Body of pancreas (tissue), 4 donors: ENCODE data around the gene FAM229A. TPM values are rescaled to one million over a fixed set of nuclear protein-coding genes. Genes with fewer than 3 reads are reported as not detected.

ENCODE experiments used
- ATAC-seq: fragments of 150-250 bp; one replicate; pipeline ENCODE4 v1.9.1; 2016
- DNase-seq, 4 donors: peaks; one replicate each; pipeline ENCODE4 v3.0.0-alpha.2; 2019
- H3K27ac ChIP-seq, 4 donors: fragments of 200-600 bp; sonication (generic); 1 replicate in 3 of 4; 2 replicates in 1 of 4; pipeline versions ENCODE4 v1.5.1 to v1.6.1; 2016 to 2019; ENCODE audit warnings: mild to moderate bottlenecking in 1 of 4, mixed read lengths in 1 of 4, moderate library complexity in 1 of 4
- H3K27me3 ChIP-seq, 2 donors: fragments of 200-600 bp; sonication (generic); one replicate each; pipeline ENCODE4 v1.6.0; 2016; ENCODE audit warnings: mild to moderate bottlenecking in 1 of 2
- H3K36me3 ChIP-seq, 2 donors: fragments of 200-600 bp; sonication (generic); replicated peaks in 1 of 2; 2 replicates each; pipeline ENCODE4 v1.5.1; 2016; ENCODE audit warnings: low read depth in 2 of 2; ENCODE audit not compliant: insufficient read depth in 1 of 2
- H3K4me1 ChIP-seq: fragments of 200-600 bp; sonication (generic); one replicate; pipeline ENCODE4 v1.6.0; 2016
- H3K4me3 ChIP-seq, 2 donors: fragments of 200-600 bp; sonication (generic); 1 replicate in 1 of 2; 2 replicates in 1 of 2; pipeline ENCODE4 v1.5.1; 2016 to 2019
- H3K9me3 ChIP-seq, 3 donors: fragments of 200-600 bp; sonication (generic); 1 replicate in 2 of 3; 2 replicates in 1 of 3; pipeline ENCODE4 v1.5.1; 2016
- POLR2A ChIP-seq, 3 donors: fragments of 450-650 bp; IDR thresholded peaks; one replicate each; pipeline ENCODE4 v1.6.1; 2016; ENCODE audit warnings: antibody characterized with exemption in 3 of 3, mild to moderate bottlenecking in 2 of 3
- WGBS, 2 donors: methylation state at CpG; one replicate each; pipeline ENCODE4 v1.1.5; 2017; 5-methylcytosine and 5-hydroxymethylcytosine counted together
- intact Hi-C: fragments of 100-400 bp; cut with DNase I; formaldehyde crosslinking; loops from one replicate; pipeline ENCODE4 v1.15.1; 2023
- total RNA-seq, 2 donors: library from RNA; depleted of rRNA; stranded (reverse); fragments of >200 nt; gene quantifications; one replicate each; pipeline ENCODE4 v1.1.0, GENCODE V29; 2016
- TF ChIP-seq, protein P1 (sequence below), 7 experiments: fragments of 450-650 bp in 4 of 7; fragments of 200-600 bp in 3 of 7; sonication (generic) in 3 of 7; IDR thresholded peaks; one replicate each; pipeline ENCODE4 v1.5.1; 2016 to 2019; ENCODE audit warnings: antibody characterized with exemption in 7 of 7

The FAM229A gene
- total RNA-seq, 2 donors from 2014 or later, result 3.6 to 15.6 TPM

DNA sequence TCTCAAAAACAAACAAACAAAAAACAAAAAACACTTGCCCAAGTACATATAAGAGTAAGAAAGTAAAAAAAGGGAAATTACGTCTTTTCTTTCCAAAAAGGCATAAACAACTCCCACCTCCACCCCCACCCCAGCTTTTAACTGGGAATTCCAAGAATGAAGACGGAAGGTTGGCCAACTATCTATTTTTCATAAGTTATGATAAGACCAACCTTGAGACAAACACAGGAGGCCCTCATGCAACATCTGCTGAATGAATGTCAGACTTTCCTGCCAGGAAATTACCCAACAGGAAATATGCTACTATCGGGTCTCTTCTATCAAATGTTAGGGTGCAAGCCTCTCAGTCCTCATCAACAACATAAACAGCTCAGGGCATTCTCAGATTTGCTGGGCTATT lies 30.0 kb upstream of the FAM229A start:
- no peak for ATAC-seq
- no peaks in the 10 kb centered on the region for H3K27me3 ChIP-seq
- TF ChIP-seq POLR2A (IDR thresholded peaks at IDR 0.05), result no peak
- TF ChIP-seq, protein P1, sequence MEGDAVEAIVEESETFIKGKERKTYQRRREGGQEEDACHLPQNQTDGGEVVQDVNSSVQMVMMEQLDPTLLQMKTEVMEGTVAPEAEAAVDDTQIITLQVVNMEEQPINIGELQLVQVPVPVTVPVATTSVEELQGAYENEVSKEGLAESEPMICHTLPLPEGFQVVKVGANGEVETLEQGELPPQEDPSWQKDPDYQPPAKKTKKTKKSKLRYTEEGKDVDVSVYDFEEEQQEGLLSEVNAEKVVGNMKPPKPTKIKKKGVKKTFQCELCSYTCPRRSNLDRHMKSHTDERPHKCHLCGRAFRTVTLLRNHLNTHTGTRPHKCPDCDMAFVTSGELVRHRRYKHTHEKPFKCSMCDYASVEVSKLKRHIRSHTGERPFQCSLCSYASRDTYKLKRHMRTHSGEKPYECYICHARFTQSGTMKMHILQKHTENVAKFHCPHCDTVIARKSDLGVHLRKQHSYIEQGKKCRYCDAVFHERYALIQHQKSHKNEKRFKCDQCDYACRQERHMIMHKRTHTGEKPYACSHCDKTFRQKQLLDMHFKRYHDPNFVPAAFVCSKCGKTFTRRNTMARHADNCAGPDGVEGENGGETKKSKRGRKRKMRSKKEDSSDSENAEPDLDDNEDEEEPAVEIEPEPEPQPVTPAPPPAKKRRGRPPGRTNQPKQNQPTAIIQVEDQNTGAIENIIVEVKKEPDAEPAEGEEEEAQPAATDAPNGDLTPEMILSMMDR (IDR thresholded peaks at IDR 0.05), result no peak
- intact Hi-C loops, result no loop called here
- H3K27ac ChIP-seq, result no peak overlapping the region
- peaks cover 0 to 11% of the 10 kb centered on the region in 2 donors for H3K36me3 ChIP-seq
- no peak overlapping the region for H3K4me3 ChIP-seq
- no peak for DNase-seq
- H3K4me1 ChIP-seq, result peaks cover 29% of the 10 kb centered on the region
- 43 to 47% methylated on average over 3 of the region's 3 CpGs for WGBS, 2 donors
- no peaks in the 10 kb centered on the region for H3K9me3 ChIP-seq

DNA sequence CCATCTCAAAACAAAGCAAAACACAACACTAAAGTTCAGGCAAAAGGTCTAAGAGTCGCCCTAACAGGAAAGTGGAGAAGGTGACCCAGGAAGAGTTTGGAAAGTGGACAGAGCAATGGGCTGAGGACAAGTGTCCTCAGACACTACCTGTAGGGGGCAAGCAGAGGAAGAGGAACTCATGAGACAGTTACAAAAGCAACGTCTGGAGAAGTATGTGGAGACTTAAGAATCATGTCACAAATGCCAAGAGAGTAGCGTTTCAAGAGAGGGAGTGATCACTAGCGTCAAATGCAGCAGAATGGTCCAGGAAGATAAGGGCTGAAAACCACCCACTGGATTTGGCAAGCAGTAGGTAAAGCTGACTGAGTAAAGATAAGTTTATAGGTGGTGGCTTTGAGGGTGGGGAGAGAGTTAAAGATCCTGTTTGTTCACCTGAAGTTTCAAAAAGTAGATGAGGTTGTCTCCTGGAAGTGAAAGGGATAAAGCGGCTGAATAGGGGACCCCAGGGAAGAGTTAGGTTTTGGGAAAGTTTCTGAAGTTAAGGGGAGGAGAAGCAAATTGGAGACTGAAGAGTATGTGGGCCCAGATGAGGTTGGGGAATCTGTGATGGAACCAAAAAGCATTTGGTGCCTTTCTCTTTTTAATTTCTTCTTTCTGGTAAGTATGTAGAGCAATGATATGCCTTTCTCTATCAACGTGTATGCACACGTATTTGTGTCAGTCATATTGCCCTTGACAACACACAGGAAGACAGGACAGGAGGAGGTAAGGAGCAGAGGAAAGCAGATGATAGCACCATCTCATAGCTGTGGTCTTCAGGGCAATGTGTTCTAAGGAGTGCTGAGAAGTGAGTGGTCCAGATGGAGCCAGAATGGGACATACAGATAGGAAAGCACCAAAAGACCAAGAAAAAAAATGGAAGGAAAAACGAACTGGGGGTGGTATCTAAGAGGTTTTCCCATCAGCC lies 28.9 kb upstream of the FAM229A start:
- Histone ChIP-seq H3K4me3 (no peak overlapping the region), H3K9me3 (no peaks in the 10 kb centered on the region), H3K27ac (no peak overlapping the region), H3K4me1 (peaks cover 29% of the 10 kb centered on the region), H3K36me3 (peaks cover 0 to 15% of the 10 kb centered on the region in 2 donors), H3K27me3 (no peaks in the 10 kb centered on the region)
- intact Hi-C loops, result no loop called here
- 50 to 55% methylated on average over 8 of the region's 8 CpGs for WGBS, 2 donors
- DNase-seq (no peak), ATAC-seq (no peak)
- TF ChIP-seq POLR2A (IDR thresholded peaks at IDR 0.05), result no peak
- TF ChIP-seq, protein P1 (IDR thresholded peaks at IDR 0.05), result no peak

DNA sequence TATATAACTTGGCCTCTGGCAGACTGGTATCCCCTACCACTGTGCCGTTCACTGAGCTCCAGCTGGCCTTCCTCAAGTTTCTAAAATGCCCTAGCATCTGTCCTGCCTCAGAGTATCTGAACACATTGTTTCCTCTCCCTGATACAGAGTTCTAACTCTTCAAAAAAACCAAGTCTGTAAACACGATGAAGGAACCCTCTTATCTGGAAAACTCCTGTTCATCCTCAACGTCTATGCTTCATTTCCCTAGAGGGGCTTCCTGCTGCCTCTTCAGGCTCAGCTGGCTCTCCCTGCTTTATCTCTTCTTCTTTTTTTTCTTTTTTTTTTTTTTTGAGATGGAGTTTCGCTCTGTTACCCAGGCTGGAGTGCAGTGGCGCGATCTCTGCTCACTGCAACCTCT lies 26.4 kb upstream of the FAM229A start:
- Histone ChIP-seq H3K27me3 (no peaks in the 10 kb centered on the region), H3K36me3 (peaks cover 0 to 32% of the 10 kb centered on the region in 2 donors), H3K9me3 (no peaks in the 10 kb centered on the region), H3K4me3 (no peak overlapping the region), H3K4me1 (peaks cover 24% of the 10 kb centered on the region), H3K27ac (no peak overlapping the region)
- no peak for ATAC-seq
- TF ChIP-seq POLR2A (IDR thresholded peaks at IDR 0.05), result no peak
- TF ChIP-seq, protein P1 (IDR thresholded peaks at IDR 0.05), result no peak
- DNase-seq, result no peak
- 81 to 82% methylated on average over 4 to 6 of the region's 6 CpGs for WGBS, 2 donors
- intact Hi-C loops, result no loop called here

DNA sequence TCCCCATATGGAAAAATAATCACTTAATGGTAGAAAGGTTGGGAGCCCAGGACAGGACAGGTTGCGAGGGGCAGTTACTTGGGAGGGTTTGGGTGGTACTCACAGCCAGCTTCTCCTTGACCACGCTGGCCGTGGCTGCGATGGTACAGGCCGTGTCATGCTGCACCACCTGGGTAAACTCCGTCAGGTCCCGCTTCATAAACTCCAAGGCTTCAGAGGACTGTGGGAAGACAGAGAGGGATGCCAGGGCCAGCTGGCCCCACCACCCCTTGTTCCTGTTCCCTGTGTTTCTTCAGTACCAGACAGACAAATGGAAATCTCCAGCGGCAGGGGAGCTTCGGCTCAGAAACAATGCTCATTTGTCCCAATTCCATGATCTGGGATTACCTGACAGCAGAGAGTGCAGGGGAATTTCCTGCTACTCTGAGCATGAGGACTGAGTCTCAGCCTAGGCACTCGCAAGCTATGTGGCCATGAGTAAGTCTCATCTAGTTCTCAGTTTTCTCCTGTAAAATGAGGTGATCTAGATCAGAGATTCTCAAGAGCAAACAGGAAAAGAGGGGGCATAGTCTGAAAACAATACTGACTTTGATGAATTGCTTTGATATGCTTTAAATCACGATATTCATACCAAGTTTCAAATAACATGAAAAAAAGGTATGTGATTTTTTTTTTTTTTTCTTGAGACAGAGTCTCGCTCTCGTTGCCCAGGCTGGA lies 24.5 kb upstream of the FAM229A start:
- DNase-seq, result no peak
- no peak for TF ChIP-seq POLR2A (IDR thresholded peaks at IDR 0.05)
- TF ChIP-seq, protein P1 (IDR thresholded peaks at IDR 0.05), result no peak
- peaks cover 0 to 42% of the 10 kb centered on the region in 2 donors for H3K36me3 ChIP-seq
- no peak overlapping the region for H3K4me3 ChIP-seq
- 75 to 80% methylated on average over 10 to 13 of the region's 13 CpGs for WGBS, 2 donors
- intact Hi-C loops, result no loop called here
- H3K27ac ChIP-seq, result no peak overlapping the region
- no peaks in the 10 kb centered on the region for H3K9me3 ChIP-seq
- H3K4me1 ChIP-seq, result peaks cover 6% of the 10 kb centered on the region
- no peak for ATAC-seq
- H3K27me3 ChIP-seq, result no peaks in the 10 kb centered on the region
